Measurements from ENCODE around the gene CADM2. TPM values are rescaled to one million over a fixed set of nuclear protein-coding genes. Genes with fewer than 3 reads are reported as not detected.

CADM2 gene
- total RNA-seq, 4 donors from 2014 or later, result 1.2 to 22.3 (median 2.4) TPM

DNA sequence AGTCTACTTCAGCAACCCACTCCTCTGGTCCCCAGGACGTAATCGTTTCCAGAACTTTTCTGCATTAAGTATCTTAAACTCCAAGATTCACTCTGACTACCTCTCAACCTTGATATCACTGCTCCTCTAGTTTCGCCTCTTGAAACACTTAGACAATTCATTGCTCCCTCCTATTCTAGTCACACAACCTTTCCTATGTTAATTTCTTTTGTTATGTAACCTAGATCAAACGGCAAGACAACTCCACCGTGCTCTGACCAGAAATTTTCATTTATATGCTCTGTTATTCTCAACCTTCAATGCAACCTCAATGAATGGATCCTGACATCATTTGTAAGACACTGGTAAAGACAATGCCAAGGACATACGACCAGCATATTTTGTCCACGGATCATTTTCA is 71.3 kb downstream of the CADM2 start:
- TF ChIP-seq, protein P1, sequence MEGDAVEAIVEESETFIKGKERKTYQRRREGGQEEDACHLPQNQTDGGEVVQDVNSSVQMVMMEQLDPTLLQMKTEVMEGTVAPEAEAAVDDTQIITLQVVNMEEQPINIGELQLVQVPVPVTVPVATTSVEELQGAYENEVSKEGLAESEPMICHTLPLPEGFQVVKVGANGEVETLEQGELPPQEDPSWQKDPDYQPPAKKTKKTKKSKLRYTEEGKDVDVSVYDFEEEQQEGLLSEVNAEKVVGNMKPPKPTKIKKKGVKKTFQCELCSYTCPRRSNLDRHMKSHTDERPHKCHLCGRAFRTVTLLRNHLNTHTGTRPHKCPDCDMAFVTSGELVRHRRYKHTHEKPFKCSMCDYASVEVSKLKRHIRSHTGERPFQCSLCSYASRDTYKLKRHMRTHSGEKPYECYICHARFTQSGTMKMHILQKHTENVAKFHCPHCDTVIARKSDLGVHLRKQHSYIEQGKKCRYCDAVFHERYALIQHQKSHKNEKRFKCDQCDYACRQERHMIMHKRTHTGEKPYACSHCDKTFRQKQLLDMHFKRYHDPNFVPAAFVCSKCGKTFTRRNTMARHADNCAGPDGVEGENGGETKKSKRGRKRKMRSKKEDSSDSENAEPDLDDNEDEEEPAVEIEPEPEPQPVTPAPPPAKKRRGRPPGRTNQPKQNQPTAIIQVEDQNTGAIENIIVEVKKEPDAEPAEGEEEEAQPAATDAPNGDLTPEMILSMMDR (IDR thresholded peaks at IDR 0.05), result no peak
- no peak for TF ChIP-seq POLR2A (IDR thresholded peaks at IDR 0.05)
- no peaks in the 10 kb centered on the region for H3K4me1 ChIP-seq
- no peak overlapping the region for H3K4me3 ChIP-seq
- no peaks in the 10 kb centered on the region for H3K9me3 ChIP-seq
- no peaks in the 10 kb centered on the region for H3K27me3 ChIP-seq
- H3K27ac ChIP-seq, result no peak overlapping the region
- H3K36me3 ChIP-seq, result no peaks in the 10 kb centered on the region
- no peak for DNase-seq

GRCh38 chr3:85037203-85037602 is 78.4 kb downstream of the CADM2 start:
- Histone ChIP-seq H3K27me3 (no peaks in the 10 kb centered on the region), H3K4me3 (no peak overlapping the region), H3K27ac (no peak overlapping the region), H3K36me3 (no peaks in the 10 kb centered on the region), H3K9me3 (no peaks in the 10 kb centered on the region), H3K4me1 (no peaks in the 10 kb centered on the region)
- no peak for TF ChIP-seq POLR2A (IDR thresholded peaks at IDR 0.05)
- TF ChIP-seq, protein P1 (IDR thresholded peaks at IDR 0.05), result no peak
- DNase-seq, result no peak

DNA sequence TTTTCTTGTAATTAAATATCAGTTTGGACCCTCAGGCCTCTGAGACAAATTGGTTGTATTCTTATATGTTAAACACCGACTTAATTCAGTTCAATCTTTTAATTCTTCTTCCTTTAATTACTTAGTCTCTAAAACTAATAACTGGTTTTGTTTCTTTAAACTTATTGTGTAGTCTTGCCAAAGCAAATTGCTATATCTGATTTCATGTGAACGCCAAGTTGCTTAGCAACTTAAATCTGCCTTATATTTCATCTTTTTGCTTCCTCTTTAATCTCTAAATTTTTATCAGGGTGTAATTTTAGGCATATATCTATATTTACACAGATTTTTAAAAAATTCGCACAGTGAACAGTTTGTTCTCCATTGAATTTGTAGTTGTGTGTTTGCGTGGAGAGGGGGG is 82.2 kb downstream of the CADM2 start:
- H3K27ac ChIP-seq, result no peak overlapping the region
- H3K27me3 ChIP-seq, result no peaks in the 10 kb centered on the region
- TF ChIP-seq, protein P1 (IDR thresholded peaks at IDR 0.05), result no peak
- TF ChIP-seq POLR2A (IDR thresholded peaks at IDR 0.05), result no peak
- no peaks in the 10 kb centered on the region for H3K9me3 ChIP-seq
- no peaks in the 10 kb centered on the region for H3K4me1 ChIP-seq
- no peak overlapping the region for H3K4me3 ChIP-seq
- no peaks in the 10 kb centered on the region for H3K36me3 ChIP-seq
- no peak for DNase-seq

DNA sequence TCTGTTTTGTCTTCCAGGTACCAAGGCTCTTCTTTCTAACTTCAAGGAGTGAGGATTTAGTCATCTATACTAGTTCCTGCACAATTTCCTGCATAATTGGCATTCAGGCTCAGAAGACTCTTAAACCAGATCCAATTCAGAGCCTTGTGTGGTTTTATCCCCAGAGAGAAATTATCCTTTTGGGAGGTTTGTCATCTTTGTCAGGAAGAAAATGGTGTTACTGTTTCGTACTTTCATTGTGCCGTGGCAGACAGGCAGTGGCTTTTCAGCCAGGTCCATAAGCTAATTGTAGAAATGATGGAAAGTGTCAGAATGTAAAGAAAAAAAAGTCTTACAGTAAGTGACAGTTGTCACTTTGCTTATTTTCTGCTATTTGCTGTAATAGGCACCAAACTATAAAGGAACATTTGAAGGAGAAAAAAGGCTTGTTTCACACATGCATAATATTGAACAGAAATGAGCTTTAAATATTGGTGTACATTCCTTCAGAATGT is 82.8 kb downstream of the CADM2 start:
- H3K27me3 ChIP-seq, result no peaks in the 10 kb centered on the region
- H3K9me3 ChIP-seq, result no peaks in the 10 kb centered on the region
- no peaks in the 10 kb centered on the region for H3K4me1 ChIP-seq
- no peaks in the 10 kb centered on the region for H3K36me3 ChIP-seq
- no peak overlapping the region for H3K4me3 ChIP-seq
- TF ChIP-seq POLR2A (IDR thresholded peaks at IDR 0.05), result no peak
- TF ChIP-seq, protein P1 (IDR thresholded peaks at IDR 0.05), result no peak
- no peak overlapping the region for H3K27ac ChIP-seq
- no peak for DNase-seq

- Histone ChIP-seq H3K27me3 (no peaks in the 10 kb centered on the region), H3K36me3 (no peaks in the 10 kb centered on the region), H3K27ac (no peak overlapping the region), H3K9me3 (no peaks in the 10 kb centered on the region), H3K4me1 (no peaks in the 10 kb centered on the region), H3K4me3 (no peak overlapping the region)
- DNase-seq, result no peak
- TF ChIP-seq, protein P1 (IDR thresholded peaks at IDR 0.05), result no peak
- no peak for TF ChIP-seq POLR2A (IDR thresholded peaks at IDR 0.05)
These were observed 92.0 kb downstream of the CADM2 start for GRCh38 chr3:85050821-85051220.

DNA sequence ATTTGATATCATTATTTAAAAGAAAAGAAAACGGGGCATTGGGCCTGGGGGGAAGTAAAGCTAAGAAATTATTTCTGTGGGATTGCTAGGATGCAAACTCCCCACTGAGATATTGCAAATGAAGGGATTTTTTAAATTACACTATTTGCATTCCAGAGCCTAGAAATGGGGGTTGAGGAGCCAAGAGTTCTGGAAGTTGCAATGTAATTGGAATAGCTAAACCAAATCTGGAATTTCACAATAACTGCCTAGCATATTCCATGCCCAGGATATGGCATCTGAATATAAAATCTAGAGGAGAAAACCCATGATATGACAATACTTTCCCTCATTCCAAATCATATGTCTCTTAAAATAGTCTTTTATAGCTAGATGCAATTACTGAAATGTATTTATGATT is 93.0 kb downstream of the CADM2 start:
- Histone ChIP-seq H3K27me3 (no peaks in the 10 kb centered on the region), H3K27ac (no peak overlapping the region)
- DNase-seq, result no peak

More for the DNA sequence above, 93.0 kb downstream of the CADM2 start:
- Histone ChIP-seq H3K4me1 (no peaks in the 10 kb centered on the region), H3K4me3 (no peak overlapping the region), H3K36me3 (no peaks in the 10 kb centered on the region), H3K9me3 (no peaks in the 10 kb centered on the region)
- TF ChIP-seq, protein P1 (IDR thresholded peaks at IDR 0.05), result no peak
- TF ChIP-seq POLR2A (IDR thresholded peaks at IDR 0.05), result no peak
